GM18861 (cell line): ENCODE data around the gene PSMD1.
"Not testable (repeated sequence)": the region's sequence is repeated elsewhere in the genome, so short reads cannot be mapped to it uniquely, and the experiment has no call there.

Source experiments
- ATAC-seq: cut with Tn5 transposase; IDR thresholded peaks from one replicate; pipeline ENCODE4 v1.9.1; 2021; ENCODE audit not compliant: unreplicated experiment

The PSMD1 gene

GRCh38 chr2:231182513-231182899, 125.8 kb downstream of the PSMD1 start:
- no peak for ATAC-seq

GRCh38 chr2:231183851-231184250, 127.2 kb downstream of the PSMD1 start:
- ATAC-seq, result no peak

- ATAC-seq, result no peak
Observed at GRCh38 chr2:231184319-231184718, 127.7 kb downstream of the PSMD1 start.

GRCh38 chr2:231185050-231185725, 128.5 kb downstream of the PSMD1 start:
- ATAC-seq, result no peak

GRCh38 chr2:231185886-231186285, 129.2 kb downstream of the PSMD1 start:
- no peak for ATAC-seq

- no peak for ATAC-seq
Observed at GRCh38 chr2:231186325-231186724, 129.7 kb downstream of the PSMD1 start.

GRCh38 chr2:231187736-231188505, 131.3 kb downstream of the PSMD1 start:
- no peak for ATAC-seq

- no peak for ATAC-seq
Observed at GRCh38 chr2:231188506-231189170, 132.0 kb downstream of the PSMD1 start.

- ATAC-seq, result no peak
Observed at GRCh38 chr2:231189171-231189530, 132.5 kb downstream of the PSMD1 start.

- ATAC-seq, result no peak
Observed at GRCh38 chr2:231189571-231190495, 133.2 kb downstream of the PSMD1 start.

GRCh38 chr2:231190531-231191197, 134.0 kb downstream of the PSMD1 start:
- ATAC-seq, result no peak

- no peak for ATAC-seq
Observed at GRCh38 chr2:231191896-231192872, 135.5 kb downstream of the PSMD1 start.

- no peak for ATAC-seq
Observed at GRCh38 chr2:231193216-231193615, 136.5 kb downstream of the PSMD1 start.

- ATAC-seq, result no peak
Observed at GRCh38 chr2:231196592-231196991, 139.9 kb downstream of the PSMD1 start.

- not testable (repeated sequence) for ATAC-seq
Observed at GRCh38 chr2:231197196-231197595, 140.5 kb downstream of the PSMD1 start.

- no peak for ATAC-seq
Observed at GRCh38 chr2:231197706-231198290, 141.1 kb downstream of the PSMD1 start.

GRCh38 chr2:231198291-231199173, 141.9 kb downstream of the PSMD1 start, which contains the start of gene ARMC9:
TSS of gene ARMC9 (plus strand) at chr2:231198631. CDS start at chr2:231206239, 7,608 bp downstream.
- peak; percentile 94 for ATAC-seq

- ATAC-seq, result no peak
Observed at GRCh38 chr2:231199219-231199618, 142.6 kb downstream of the PSMD1 start.
